HG02610 (cell line): ENCODE results near the gene CLDN9.

Experiments used
- ATAC-seq: cut with Tn5 transposase; IDR thresholded peaks from one replicate; pipeline ENCODE4 v1.9.1; 2021; ENCODE audit warnings: mild to moderate bottlenecking, moderate library complexity; ENCODE audit not compliant: unreplicated experiment

The CLDN9 gene

DNA sequence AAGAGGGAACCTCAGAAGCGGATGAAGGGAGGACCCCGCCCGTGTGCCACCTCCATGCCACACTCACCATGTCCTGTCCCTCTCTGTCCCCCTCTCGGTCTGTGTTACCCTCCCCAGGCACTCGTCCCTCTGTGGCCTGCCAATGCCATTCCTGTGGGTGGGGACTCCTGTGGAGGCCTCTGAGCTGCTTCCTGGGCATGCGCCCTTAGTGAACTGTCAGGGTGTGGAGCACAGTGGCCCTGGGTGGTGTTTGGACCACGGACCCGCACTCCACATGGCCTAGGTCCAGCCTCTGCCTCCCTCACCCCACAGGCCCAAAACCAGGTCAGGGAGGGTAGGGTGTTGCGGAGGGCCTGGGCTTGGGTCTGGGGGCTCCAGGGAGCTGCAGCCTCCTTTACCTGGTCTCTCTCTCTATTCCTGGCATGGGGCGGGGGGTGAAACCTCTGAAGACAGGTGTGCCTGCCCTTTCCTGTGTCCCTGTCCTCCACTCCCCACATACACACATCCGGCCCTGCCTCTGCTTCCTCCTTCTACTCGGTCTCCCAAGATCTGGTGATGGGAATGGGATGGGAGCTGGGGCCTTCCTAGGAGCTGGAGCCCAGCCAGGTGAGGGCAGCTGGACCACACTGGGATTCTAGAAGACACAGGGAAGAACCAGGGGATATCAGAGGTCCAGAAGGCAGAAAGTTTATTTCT is 21.0 kb upstream of the CLDN9 start:
- no peak for ATAC-seq

GRCh38 chr16:2992383-2993081 is 20.2 kb upstream of the CLDN9 start:
- ATAC-seq = no peak

DNA sequence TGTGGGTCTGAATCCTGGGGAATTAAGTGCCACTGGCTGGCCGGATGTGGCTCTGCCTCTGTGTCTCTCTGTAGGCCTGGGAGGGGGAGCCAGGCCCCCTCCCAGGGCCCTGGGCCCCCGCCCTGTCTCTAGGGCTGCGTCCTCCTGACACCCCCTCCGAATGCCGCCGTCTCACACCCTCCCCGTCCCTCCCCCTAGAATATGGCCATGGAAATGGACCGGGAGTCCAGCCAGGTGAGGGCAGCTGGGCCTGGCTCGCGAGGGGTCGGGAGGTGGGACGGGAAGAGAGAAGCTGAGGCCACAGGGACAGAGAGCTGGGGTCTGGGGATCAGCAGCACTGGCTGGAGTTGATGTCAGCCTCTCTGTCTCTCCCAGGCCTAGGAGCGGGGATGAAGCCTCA is 16.4 kb upstream of the CLDN9 start:
- no peak for ATAC-seq

DNA sequence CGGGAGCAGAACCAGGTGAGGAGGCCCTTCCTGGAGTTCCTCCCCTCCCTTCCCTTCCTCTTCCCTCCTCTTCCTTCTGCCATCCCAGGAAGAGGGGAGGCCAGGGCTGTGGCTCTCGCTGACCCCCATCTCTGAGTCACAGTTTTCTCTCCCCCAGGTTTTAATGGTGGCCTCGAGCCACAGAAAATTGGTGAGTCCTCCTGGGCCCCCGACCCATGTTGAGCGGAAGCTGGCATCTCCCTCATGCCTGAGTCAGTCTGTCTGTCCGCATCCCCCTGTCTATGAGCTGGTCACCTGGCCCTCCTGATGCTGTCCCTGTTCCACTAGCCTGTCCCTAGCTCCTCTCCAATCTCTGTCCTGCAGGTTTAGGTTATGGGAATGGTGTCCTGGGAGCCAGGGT is 12.8 kb upstream of the CLDN9 start:
- no peak for ATAC-seq

GRCh38 chr16:3000540-3000939 is 12.2 kb upstream of the CLDN9 start:
- ATAC-seq = no peak

- ATAC-seq = no peak
These were observed 11.4 kb upstream of the CLDN9 start for GRCh38 chr16:3001316-3001715.

DNA sequence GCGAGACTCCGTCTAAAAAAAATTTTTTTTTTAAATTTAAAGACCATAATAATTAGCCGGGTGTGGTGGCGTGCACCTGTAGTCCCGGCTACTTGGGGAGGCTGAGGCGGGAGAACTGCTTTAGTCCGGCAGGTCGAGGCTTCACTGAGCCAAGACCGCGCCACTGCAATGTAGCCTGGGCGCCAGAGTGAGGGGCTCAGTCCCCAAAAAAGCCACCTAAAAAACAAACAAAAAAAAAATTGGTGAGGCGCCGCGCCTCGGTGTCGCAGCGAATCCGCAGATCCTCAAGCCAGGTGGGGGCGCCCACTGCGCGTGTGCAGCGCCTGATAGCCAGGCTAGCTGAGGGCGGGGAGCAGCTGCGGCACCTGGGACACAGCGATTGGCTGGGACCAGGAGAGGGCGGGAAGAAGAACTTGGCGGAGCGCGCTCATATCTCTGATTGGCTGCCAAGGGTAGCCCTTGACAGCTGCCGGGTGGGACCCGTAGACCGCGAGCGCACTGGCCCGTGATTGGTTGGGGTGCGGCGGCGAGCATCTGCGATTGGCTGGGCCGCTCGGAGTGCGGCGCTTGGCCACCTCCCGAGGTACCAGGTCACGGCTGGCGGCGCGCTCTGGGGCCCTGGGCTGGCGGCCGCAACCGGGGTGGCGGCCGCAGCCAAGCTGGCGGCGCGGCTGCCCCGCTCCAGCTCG is 9.0 kb upstream of the CLDN9 start:
- ATAC-seq = peak; percentile 98

GRCh38 chr16:3004319-3004718 is 8.4 kb upstream of the CLDN9 start:
- no peak for ATAC-seq

DNA sequence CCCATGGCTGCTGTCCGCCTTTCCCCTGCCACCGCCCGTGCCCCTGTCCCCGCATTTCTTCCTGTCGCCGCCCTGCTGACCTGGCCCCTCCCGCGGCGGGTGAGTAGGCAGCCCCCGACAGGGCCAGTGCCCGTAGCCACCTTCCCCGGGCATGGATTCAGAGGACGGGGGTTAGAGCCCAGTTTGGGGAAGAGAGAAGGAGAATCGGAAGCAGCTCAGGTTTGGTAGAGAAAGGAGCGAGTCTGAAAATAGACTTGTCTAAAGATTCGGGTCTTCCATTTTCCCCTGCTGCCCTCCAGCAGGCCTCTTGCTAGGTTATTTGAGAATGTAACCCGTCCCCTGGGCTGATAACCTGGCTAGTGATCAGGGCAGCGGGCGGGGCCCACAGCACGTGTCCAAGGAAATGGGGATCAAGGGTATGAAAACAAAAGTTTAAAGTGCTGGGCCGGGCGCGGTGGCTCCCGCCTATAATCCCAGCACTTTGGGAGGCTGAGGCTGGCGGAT is 7.9 kb upstream of the CLDN9 start:
- ATAC-seq = no peak

- no peak for ATAC-seq
These were observed 5.4 kb upstream of the CLDN9 start for GRCh38 chr16:3007059-3007956.

GRCh38 chr16:3007957-3008689 is 4.6 kb upstream of the CLDN9 start:
- no peak for ATAC-seq

- no peak for ATAC-seq
These were observed 4.1 kb upstream of the CLDN9 start for GRCh38 chr16:3008690-3009037.

DNA sequence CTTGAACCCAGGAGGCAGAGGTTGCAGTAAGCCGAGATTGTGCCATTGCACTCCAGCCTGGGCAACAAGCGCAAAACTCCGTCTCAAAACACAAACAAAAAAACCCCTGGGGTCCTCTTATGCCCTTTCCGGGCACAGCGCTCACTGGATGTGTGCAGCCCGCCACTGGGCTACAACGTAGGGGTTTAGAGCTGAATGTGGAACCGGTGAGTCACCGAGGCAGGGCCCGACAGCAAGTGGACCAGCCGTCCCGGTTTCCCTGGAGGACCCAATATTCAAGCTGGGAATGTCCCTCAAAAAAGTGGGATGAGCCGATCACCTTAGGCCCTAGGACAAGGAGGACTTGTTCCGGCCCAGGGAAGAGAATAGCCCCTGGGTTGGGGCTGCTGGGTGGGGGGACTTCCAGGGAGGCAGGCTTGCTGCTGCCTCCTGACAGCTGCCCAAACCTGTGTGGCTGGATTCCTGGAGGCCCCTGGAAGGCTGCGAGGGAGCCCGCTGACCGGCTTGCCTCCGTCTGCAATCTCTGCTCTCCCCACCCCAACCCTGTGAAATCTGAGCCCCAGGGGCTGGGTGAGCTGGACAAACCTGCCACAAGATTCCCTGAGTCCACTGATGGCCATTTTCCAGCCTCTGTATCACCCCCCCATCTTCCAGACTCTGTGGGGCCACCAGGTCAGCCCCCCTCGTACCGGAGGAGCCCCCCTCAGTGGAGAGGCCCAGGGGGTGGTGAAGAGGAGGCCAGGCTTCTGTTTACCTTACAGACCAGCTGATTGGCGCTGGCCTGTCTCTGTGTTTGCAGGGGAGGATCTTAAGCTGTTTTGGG is 2.9 kb upstream of the CLDN9 start:
- ATAC-seq = no peak

DNA sequence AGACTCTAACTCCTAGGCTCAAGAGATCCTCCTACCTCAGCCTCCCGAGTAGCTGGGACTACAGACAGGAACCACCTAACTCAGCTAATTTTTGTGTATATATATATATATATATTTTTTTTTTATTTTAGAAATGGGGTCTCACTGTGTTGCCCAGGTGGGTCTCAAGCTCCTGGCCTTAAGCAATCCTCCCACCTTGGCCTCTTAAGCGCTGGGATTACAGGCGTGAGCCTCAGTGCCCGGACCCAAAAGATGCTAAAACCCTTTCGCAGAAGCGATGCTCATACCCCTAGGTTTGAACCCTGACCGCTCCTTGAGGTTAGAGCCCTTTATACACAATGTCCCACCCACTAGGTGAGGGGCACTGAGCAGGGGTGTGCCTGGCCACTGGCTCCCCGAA is 2.2 kb upstream of the CLDN9 start:
- no peak for ATAC-seq

GRCh38 chr16:3012246-3012645 is 477 bp upstream of the CLDN9 start:
- ATAC-seq = no peak

GRCh38 chr16:3013491-3013951 is 798 bp downstream of the CLDN9 start:
- no peak for ATAC-seq

DNA sequence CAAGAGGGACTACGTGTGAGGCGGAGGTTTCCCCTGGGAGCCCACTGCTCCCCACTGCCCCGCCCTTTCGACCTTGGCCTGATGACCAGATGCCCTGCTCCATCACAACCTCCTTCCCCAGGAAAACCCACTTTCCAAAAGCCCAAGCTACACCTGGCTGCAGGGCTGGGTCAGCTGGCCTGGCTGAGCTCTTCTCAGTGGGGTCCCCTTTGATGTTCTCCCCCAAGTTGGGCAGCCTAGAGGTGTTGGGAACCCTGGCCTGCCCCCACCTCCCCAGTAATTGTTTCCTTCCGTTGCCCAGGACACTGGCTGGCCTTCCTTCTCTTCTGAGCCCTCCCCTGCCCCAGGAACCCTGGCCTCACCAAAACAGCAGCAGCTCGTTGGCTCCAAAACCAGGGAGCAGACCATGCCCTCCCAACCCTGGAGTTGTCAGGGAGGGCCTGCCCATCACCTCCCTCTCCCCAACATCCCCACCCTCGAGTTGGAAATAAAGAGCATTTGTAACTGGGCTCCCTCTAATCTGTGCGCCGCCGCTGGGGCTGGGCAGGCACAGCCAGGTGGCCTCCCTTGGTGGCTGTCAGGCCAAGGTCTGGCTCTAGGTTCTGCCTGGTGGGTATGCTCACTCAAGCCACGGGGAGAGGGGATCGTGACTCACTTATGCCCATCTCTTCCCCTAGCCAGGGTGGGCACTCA is 1.4 kb downstream of the CLDN9 start:
- ATAC-seq = no peak

- no peak for ATAC-seq
These were observed 2.2 kb downstream of the CLDN9 start for GRCh38 chr16:3014971-3015370.
